OCI-M1 (cell line): ENCODE data around the gene TMEM135.

Experiments
- DNase-seq: peaks from one replicate; lab custom pipeline; 2025; lab: John Stamatoyannopoulos, UW

The TMEM135 gene

GRCh38 chr11:87194985-87195820, 157.5 kb downstream of the TMEM135 start:
- DNase-seq = no peak

DNA sequence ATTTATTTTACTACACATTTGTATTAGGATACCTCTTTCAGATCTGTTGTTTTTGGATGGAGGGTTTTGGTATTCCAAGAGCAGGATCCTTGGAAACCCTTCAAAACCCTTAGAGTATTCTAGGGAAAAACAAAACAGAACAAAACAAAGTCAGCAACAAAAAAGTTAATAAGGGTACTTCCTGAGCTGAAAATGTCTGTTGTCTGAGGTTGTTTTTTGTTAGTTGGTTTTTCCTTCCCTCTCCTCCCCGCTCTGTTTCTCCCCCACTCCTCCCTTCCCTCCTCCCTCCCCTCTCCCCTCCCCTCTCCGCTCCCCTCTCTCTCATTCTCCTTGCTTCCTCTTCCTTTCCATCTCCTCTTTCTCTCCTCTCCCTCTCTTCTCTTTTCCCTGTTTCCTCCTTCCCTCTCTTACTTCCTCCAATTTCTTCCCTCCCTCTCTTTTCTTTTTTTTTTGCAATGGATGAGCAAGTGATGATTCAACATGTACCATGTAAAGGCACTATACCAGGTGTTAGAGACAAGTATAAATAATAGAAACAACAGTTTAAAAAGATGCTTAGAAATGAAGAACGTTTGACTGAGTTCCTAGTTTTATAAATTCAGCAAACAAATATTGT, 160.6 kb downstream of the TMEM135 start:
- DNase-seq = no peak

GRCh38 chr11:87201376-87201775, 163.6 kb downstream of the TMEM135 start:
- no peak for DNase-seq

- peak; percentile 66 for DNase-seq
Measured at GRCh38 chr11:87203907-87204602, 166.3 kb downstream of the TMEM135 start.

DNA sequence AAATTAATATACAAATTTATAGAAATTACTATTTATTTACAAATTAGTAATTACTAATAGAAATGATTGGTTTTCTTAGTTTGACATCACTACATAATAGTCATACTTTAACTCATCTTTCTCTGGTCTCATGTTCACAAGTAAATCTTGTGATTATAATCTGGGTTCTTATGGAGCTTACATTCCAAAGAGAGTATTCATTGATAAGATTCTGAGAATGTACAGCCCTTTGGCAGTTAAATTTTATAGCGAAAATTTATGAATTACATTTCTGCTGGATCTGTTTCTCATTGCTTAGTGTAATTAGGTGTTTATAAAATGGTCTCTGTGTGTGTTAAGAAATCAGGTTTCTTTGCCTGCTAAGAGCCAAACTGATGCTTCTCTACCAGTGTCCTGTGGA, 175.2 kb downstream of the TMEM135 start:
- no peak for DNase-seq

- no peak for DNase-seq
Measured at GRCh38 chr11:87213444-87213843, 175.7 kb downstream of the TMEM135 start.

DNA sequence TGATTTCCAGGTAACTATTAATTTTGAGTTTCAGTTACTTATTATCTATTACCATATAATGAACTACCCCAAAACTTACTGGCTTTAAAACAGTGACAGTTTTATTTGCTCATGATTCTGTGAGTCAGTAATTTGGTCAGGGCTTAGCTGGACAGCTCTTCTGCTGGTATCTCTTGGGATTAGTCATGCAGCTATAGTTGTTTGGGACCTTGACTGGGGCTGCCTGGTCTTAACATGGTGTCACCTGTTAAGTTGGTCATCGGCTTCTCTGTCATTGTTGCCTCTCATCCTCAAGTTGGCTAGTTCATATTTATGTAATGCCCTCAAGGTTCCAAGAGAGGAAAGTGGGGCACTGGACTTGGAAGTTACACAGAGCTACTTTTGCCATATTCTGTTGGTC, 177.5 kb downstream of the TMEM135 start:
- peak; percentile 63 for DNase-seq

- DNase-seq = peak; percentile 98
Measured at GRCh38 chr11:87219266-87219665, 181.5 kb downstream of the TMEM135 start.

DNA sequence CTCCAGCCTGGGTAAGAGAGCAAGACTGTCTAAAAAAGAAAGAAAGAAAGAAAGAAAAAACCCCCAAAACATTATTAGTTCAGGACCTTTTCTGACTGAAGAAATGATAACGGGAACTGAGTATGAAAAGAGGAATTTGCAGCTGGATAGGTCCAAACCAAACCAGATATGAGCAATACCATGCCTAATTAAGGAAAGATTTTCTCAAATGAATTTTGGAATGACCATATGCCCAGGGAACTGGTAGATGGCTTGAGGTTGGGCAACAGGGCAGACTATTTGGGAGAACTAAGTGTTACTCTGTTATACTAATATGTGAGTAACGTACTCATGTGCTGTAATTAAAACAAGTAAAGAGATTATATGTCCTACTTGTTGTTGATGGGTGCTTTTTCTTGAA, 186.1 kb downstream of the TMEM135 start:
- DNase-seq = no peak

DNA sequence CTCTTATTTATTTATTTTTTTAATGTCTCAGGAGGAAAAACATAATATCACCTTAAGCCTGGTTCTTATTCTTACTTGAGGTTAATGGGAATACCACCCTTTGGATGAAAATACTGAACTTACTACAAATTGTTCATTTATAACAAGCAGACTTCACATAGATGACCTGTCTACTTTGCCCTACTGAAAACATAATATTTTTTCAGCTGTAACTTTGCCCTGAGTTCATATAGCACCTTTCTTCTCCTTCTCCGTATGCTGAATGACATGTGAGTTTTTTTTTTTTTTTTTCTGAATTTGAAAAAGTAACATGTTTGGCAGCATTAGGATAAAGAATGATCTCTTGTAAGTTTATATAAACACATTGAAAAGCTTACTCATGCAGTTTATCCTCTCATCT, 186.8 kb downstream of the TMEM135 start:
- no peak for DNase-seq

DNA sequence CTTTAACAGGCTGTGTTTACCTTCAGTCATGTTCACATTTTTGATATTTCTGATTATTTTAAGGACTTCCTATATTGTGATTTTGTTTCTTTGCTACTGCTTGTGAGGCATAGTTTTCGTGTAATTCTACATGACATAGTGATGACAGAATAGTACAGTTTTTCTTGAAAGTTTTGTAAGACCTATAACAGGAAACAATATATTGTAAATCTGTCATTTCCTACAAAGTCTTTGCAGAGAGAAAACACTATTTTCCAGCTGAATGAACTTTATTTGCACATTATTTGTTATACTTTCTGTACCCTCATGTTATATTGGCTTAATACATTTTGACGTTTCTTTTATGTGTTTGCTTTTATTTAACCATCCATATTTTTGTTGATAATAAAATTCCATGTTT, 191.1 kb downstream of the TMEM135 start:
- DNase-seq = no peak

- no peak for DNase-seq
Measured at GRCh38 chr11:87230995-87231394, 193.3 kb downstream of the TMEM135 start.

DNA sequence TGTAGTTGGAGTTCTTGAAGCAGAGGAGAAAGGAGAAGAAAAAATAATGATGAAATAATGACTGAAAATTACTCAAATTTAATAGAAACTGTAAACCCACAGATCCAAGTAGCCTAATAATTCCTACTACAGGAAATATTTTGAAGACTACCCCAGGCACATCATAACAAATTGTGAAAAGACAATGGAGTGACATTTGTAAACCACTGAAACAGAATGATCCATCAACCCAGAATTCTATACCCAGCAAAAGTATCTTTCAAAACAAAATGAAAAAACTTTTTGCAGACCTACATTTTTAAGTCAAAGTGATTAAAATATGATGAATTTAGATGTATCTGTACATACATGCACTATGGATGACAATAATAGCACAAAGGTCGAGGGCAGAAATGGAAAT, 194.6 kb downstream of the TMEM135 start:
- DNase-seq = no peak

DNA sequence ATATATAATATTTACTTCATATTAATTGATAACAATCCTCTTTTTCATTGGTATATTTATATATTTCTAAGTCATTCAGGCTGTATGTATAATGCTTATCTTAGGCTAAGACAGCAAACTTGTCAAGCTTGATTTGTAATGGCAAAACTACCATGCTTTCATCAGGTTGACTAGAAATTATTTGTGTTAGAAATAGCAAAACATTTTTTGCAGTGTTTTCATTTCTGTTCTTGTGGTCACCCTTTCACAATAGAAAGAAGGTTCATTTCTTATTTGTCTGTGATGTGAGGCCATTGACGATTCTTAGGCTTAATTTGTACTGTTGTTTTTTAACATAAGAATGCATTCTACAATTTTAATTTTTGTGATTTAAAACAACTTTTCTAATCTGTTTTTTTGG, 197.6 kb downstream of the TMEM135 start:
- no peak for DNase-seq

GRCh38 chr11:87236368-87236767, 198.6 kb downstream of the TMEM135 start:
- DNase-seq = no peak

DNA sequence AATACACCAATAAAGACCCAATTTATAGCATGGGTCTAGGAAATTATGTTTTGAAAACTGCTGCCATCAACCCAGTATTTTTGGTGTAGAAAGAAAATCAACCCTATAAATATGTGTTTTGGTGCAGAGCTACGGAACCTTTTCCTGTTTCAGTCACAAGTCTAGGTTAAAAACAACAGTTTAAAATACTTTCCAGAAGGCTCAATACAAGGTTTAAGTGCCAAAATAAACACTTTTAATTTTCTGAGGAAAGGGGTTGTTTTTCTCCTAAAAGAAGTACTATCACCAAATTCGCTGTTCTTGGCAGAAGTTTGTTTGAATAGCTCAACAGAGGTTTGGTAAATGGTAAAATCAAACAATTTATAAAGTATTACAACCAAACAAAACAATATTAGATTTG, 201.3 kb downstream of the TMEM135 start:
- no peak for DNase-seq

- DNase-seq = no peak
Measured at GRCh38 chr11:87239531-87239930, 201.8 kb downstream of the TMEM135 start.

- no peak for DNase-seq
Measured at GRCh38 chr11:87251560-87251959, 213.8 kb downstream of the TMEM135 start.

GRCh38 chr11:87252869-87253268, 215.1 kb downstream of the TMEM135 start:
- DNase-seq = no peak

DNA sequence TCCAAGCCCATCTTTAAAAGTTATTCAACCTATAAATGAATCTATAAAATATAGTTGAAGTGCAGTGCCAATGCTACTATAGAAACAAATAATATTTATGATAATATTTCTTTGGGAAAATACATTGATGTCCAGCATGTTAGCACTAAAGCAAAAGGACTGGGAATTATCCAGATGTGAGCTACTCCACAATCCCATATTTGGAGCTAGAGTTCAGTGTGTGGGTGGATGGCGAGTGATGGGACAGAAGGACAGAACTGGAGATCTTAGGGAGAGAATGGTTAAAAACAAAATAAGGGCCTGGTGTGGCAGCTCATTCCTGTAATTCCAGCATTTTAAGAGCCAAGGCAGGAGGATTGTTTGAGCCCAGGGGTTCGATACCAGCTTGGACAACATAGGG, 216.8 kb downstream of the TMEM135 start:
- no peak for DNase-seq

GRCh38 chr11:87255589-87255988, 217.9 kb downstream of the TMEM135 start:
- peak; percentile 64 for DNase-seq

DNA sequence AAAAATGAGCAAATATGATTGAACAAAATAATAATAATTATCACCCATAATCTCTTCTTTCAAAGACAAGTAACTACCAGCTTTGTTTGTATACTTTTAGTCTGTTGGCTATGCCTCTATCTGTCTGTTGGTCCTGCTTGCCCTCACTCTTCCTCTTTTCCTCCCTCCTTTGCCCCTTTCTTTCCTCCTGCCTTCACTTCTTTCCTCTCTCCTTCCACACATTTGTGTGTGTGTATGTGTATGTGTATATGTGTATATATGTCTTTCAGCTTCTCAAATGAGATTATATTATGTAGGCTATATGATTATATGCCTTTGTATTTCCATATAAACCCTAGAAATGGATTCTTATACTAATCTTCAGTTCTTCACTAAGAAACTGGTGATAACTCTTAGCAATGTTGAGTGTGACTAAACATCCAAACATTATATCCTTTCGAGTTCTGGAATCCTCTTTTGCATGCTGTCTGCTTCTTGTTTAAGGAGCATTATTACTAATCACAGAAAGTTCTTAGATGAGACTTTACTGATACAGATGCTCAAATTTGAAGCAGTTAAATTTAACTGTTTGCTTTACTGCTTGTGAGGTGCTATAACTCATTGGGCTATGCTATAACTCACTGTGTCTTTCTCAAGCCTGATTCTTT, 219.1 kb downstream of the TMEM135 start:
- no peak for DNase-seq
